GM12878 (cell line): ENCODE results near the gene SMARCD1. TPM values are rescaled to one million over a fixed set of nuclear protein-coding genes. Genes with fewer than 3 reads are reported as not detected.

Experiments used
- BMI1 ChIP-seq: fragments of 450-650 bp; IDR thresholded peaks from 2 replicates; pipeline ENCODE4 v1.6.1; 2016; ENCODE audit warnings: mild to moderate bottlenecking, moderate library complexity, borderline replicate concordance
- CREM ChIP-seq: IDR thresholded peaks from 2 replicates; pipeline ENCODE4 v1.6.1; 2014; ENCODE audit warnings: antibody characterized with exemption, low read depth
- ETV6 ChIP-seq, 2 experiments: fragments of 450-650 bp in 1 of 2; IDR thresholded peaks in 1 of 2; conservative IDR thresholded peaks in 1 of 2; 2 replicates each; pipeline ENCODE4 v1.6.1; 2014; ENCODE audit warnings: antibody characterized with exemption in 1 of 2, borderline replicate concordance in 1 of 2, low read depth in 1 of 2, mild to moderate bottlenecking in 1 of 2, moderate library complexity in 1 of 2
- EZH2 ChIP-seq: IDR thresholded peaks from 2 replicates; pipeline ENCODE4 v1.6.1; 2012; ENCODE audit warnings: low read depth, mild to moderate bottlenecking, control low read depth, inconsistent platforms, low read length, borderline replicate concordance; ENCODE audit not compliant: control insufficient read depth
- MAX ChIP-seq: IDR thresholded peaks from 2 replicates; pipeline ENCODE4 v1.6.1; 2012; ENCODE audit warnings: low read depth, low read length, improper control_type of control experiment
- MYC ChIP-seq: IDR thresholded peaks from 2 replicates; pipeline ENCODE4 v1.6.1; 2011; ENCODE audit warnings: mild to moderate bottlenecking, low read length, moderate library complexity, inconsistent platforms; ENCODE audit not compliant: insufficient read depth, insufficient replicate concordance, insufficient read length, severe bottlenecking
- NBN ChIP-seq: fragments of 450-650 bp; IDR thresholded peaks from 2 replicates; pipeline ENCODE4 v1.6.1; 2016
- NFYA ChIP-seq: IDR thresholded peaks from 2 replicates; pipeline ENCODE4 v1.6.1; 2011; ENCODE audit warnings: low read depth, mild to moderate bottlenecking, low read length, improper control_type of control experiment, borderline replicate concordance
- NKRF ChIP-seq: fragments of 450-650 bp; conservative IDR thresholded peaks from 2 replicates; pipeline ENCODE4 v1.6.1; 2017; ENCODE audit warnings: mild to moderate bottlenecking, moderate library complexity
- NR2C2 ChIP-seq: IDR thresholded peaks from 2 replicates; pipeline ENCODE4 v1.6.1; 2011; ENCODE audit warnings: borderline replicate concordance, low read depth; ENCODE audit not compliant: control insufficient read depth, insufficient read length
- PRDM15 ChIP-seq: fragments of 450-650 bp; formaldehyde crosslinking; IDR thresholded peaks from 2 replicates; pipeline ENCODE4 v1.4.0; 2020; ENCODE audit warnings: mild to moderate bottlenecking, moderate library complexity
- RCOR1 ChIP-seq: conservative IDR thresholded peaks from 2 replicates; pipeline ENCODE4 v1.6.1; 2012; ENCODE audit warnings: low read depth, low read length, improper control_type of control experiment
- RELA ChIP-seq: fragments of 450-650 bp; IDR thresholded peaks from 2 replicates; pipeline ENCODE4 v1.8.0; 2014; ENCODE audit warnings: borderline replicate concordance; ENCODE audit not compliant: partially characterized antibody
- REST ChIP-seq: IDR thresholded peaks from 2 replicates; pipeline ENCODE4 v1.6.1; 2012; ENCODE audit warnings: mild to moderate bottlenecking, low read depth, low read length
- RFX5 ChIP-seq: IDR thresholded peaks from 2 replicates; pipeline ENCODE4 v1.6.1; 2011; ENCODE audit warnings: low read depth, low read length, improper control_type of control experiment
- SIX5 ChIP-seq: IDR thresholded peaks from 2 replicates; pipeline ENCODE4 v1.6.1; 2011; ENCODE audit warnings: mild to moderate bottlenecking, low read depth, low read length, moderate library complexity; ENCODE audit not compliant: severe bottlenecking
- SMAD5 ChIP-seq: IDR thresholded peaks from 2 replicates; pipeline ENCODE4 v1.6.1; 2016; ENCODE audit warnings: antibody characterized with exemption, low read depth
- WRNIP1 ChIP-seq: IDR thresholded peaks from 2 replicates; pipeline ENCODE4 v1.6.1; 2011; ENCODE audit warnings: low read depth, low read length, improper control_type of control experiment, borderline replicate concordance
- YBX1 ChIP-seq: fragments of 450-650 bp; IDR thresholded peaks from 2 replicates; pipeline ENCODE4 v1.6.1; 2016; ENCODE audit warnings: antibody characterized with exemption
- polyA plus RNA-seq, 11 experiments: library from polyadenylated mRNA; depleted of rRNA in 4 of 11; unstranded in 6 of 11; stranded (reverse) in 5 of 11; fragments of >200 nt; fragmentation: Nextera tagmentation in 4 of 11; fragmentation: Illumina TruSeq in 1 of 11; extraction: Ambion mirVana in 4 of 11; extraction: Trizol in 1 of 11; gene quantifications; 1 replicate in 1 of 11; 2 replicates in 10 of 11; pipeline versions ENCODE4 v1.2.1 to v1.2.3, GENCODE V29; 2011 to 2016; ENCODE audit warnings: inconsistent platforms in 2 of 11, missing spikeins in 2 of 11, low read depth in 1 of 11
- total RNA-seq, 4 experiments: library from RNA; depleted of rRNA in 3 of 4; stranded (reverse); fragments of >200 nt in 3 of 4; fragmentation: Illumina TruSeq in 1 of 4; extraction: Trizol in 1 of 4; gene quantifications; 2 replicates each; pipeline versions ENCODE4 v1.2.1 to v1.2.3, GENCODE V29; 2013 to 2021

The SMARCD1 gene
- total and polyA plus RNA-seq, 10 of the 15 experiments (the other 5 are each of a cell fraction or from before 2014, with no cell fraction given), result 1.4 to 92.4 (median 58.9) TPM

GRCh38 chr12:50084775-50085614 is at the start of gene SMARCD1 (continued):
- TF ChIP-seq NKRF (no peak; the same call in 1 of the 2 replicates), SMAD5 (0 out of 2 replicates have a peak, but pooled peaks have one; percentile 61), WRNIP1 (0 out of 2 replicates have a peak, but pooled peaks have one; percentile 44), PRDM15 (CRISPR knock-in tag) (no peak), ETV6 (conservative IDR thresholded peaks at IDR 0.05 in 1 of 2, IDR thresholded peaks at IDR 0.05 in 1 of 2; ENCODE audit: borderline replicate concordance in 1 of 2, low read depth in 1 of 2) (no peak), RFX5 (no peak), CREM (peak; percentile 55), EZH2 (no peak), RELA (no peak), SIX5 (peak; percentile 45), REST (no peak), NFYA (no peak), NR2C2 (no peak), BMI1 (no peak), MAX (no peak), RCOR1 (no peak), NBN (0 out of 2 replicates have a peak, but pooled peaks have one; percentile 48), MYC (no peak), YBX1 (no peak)
